GM12874 (cell line): ENCODE data around the gene MOB3C.

Source experiments
- TF ChIP-seq, protein P1 (sequence below): IDR thresholded peaks from 2 replicates; pipeline ENCODE4 v1.5.1; 2011; ENCODE audit warnings: low read depth, mild to moderate bottlenecking, control low read depth, low read length, moderate library complexity; ENCODE audit not compliant: insufficient read depth

Gene MOB3C

DNA sequence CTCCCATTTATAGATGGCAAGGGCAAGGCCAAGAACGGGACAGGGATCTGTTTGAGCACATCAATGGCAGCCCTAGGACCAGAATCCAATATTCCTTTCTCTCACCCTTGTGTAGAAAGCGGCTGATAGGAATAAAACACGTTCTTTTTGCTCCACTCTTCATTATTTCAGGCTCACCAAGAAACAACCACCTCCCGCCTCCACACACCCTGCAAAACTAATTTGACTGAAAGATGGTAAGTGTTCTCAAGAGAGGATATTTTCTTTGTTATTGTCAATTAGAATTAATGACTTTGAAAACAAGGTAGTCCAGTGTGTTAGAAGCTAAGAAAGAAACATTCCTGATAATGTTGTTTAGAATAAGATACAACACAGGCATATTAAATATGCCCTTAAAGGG lies 53.3 kb downstream of the MOB3C start:
- TF ChIP-seq, protein P1, sequence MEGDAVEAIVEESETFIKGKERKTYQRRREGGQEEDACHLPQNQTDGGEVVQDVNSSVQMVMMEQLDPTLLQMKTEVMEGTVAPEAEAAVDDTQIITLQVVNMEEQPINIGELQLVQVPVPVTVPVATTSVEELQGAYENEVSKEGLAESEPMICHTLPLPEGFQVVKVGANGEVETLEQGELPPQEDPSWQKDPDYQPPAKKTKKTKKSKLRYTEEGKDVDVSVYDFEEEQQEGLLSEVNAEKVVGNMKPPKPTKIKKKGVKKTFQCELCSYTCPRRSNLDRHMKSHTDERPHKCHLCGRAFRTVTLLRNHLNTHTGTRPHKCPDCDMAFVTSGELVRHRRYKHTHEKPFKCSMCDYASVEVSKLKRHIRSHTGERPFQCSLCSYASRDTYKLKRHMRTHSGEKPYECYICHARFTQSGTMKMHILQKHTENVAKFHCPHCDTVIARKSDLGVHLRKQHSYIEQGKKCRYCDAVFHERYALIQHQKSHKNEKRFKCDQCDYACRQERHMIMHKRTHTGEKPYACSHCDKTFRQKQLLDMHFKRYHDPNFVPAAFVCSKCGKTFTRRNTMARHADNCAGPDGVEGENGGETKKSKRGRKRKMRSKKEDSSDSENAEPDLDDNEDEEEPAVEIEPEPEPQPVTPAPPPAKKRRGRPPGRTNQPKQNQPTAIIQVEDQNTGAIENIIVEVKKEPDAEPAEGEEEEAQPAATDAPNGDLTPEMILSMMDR = no peak

DNA sequence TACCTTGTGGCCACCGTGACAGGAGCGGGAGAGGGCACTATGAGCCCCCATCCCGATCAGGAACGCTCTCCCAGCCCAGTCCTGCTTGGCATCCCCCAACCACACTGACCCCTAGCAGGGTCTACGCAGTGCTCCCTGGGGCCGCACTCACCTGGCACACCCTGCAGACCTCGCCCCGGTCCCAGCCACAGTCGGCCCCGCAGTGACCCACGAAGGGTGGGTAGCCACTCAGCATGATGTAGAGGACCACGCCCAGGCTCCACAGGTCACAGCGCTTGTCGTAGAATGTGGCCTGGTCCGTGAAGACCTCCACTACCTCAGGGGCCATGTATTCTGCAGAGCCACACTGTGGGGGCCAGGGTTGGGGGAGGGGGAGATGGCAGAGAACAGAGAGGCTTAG lies 54.1 kb downstream of the MOB3C start:
- TF ChIP-seq, protein P1 = no peak

DNA sequence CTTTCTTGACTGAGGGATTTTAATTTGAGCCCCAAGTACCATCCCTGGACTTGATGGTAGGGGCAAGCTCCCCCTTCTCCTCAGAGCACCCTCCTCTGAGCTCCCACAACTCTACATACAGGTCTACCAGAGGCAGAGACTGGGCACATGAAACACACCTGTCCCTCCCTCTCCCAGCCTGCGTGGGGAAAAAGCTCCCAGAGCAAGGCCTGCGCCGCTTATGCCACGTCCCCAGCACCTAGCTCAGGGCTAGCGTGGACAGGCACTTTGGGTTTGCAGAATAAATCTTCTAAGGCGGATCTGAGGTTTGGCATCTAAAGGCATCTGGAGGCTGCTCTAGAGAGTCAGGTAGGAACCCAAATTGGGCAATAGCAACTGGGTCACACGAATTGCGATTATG lies 57.6 kb downstream of the MOB3C start:
- TF ChIP-seq, protein P1 = no peak

DNA sequence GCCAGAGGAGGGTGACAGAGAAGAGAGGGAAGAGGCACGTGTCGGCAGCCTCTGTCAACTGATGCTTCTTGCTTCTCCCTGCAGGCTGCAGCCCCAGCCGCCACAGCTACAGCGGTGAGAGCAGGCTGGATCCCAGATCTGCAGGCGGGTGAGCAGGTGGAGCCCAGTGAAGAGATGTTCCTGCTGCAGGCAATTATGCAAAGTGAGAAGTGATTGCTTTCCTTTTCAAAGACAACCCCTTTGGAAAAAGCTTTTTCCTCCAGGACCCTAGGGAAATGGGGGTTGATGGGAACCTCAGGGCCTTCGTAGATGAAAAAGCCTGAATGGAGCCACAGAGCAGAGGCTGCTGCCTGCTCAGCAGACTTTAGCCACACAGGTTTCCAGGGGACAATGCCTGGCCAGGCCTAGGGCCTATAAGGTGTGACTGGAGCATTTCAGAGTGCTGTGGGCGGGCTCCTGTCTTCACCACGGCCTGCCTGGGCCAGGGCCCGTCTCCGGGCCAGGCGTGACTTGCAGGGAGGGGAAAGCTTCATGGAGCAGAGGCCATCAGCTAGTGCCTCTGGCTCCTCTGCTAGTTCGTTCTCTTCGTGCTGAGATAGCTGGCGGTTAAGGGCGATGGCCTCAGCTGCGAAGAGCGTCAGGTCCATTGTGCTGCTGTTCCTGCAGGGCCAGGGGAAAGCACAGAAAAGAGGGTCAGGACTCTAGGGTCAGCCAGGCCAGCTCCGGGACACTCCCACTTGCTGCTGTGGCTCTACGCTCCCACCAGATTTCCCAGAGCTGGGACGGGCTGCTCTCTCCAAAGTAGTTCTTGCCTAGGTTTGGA lies 58.3 kb downstream of the MOB3C start:
- TF ChIP-seq, protein P1 = no peak
